ENCODE data around the gene EEF1G.
A peak's percentile ranks its signal among the peaks of the same experiment; 100 is the strongest.
"Not testable (repeated sequence)": the region's sequence is repeated elsewhere in the genome, so short reads cannot be mapped to it uniquely, and the experiment has no call there.

Gene EEF1G

GRCh38 chr11:62603072-62603408, 29.3 kb upstream of the EEF1G start:
- no peak for DNase-seq (ENCODE audit: low read depth)

DNA sequence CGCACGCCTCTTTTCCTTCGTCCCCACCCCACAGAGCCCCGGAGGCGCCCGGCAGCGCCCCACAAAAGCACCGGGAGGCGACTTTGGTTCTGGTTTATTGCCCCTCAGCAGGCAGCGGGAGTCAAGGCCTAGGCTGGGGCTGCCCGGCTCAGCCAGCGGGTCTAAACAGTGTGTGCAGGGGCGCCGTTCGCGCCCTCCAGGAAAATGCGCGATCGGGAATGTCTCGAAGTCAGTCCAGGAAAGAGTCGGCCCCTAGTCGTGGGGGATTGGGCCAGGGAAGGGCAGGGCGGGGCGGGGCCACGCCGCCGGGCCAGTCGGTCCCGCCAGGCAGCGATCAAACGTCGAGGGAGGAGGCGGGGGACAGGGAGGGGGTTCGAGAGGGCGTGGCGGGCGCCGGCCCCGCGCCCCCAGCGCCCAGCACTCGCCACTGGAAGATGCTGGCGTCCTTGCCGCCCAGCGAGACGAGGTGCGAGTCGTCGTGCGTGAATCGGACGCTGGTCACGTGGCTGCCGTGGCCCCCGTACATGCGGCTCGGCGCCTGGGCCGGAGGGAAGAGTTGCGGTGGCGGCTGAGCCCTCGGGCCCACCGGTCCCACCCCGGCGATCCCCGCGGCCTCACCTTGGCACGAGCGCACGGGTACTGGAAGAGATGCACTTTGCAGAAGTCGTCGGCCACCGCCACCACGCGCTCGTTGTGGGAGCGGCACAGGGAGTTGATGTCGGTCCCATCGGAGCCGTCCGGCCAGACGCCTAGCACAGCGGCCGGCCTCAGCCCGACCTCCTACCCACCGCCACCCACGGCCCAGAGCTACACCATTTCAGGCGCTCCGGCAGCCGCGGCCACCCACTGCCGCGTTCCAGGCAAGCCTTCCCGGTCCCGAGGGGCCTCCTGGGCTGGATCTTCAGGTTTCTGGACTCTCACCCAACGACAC, 28.7 kb upstream of the EEF1G start:
- DNase-seq (ENCODE audit: low read depth): no peak

DNA sequence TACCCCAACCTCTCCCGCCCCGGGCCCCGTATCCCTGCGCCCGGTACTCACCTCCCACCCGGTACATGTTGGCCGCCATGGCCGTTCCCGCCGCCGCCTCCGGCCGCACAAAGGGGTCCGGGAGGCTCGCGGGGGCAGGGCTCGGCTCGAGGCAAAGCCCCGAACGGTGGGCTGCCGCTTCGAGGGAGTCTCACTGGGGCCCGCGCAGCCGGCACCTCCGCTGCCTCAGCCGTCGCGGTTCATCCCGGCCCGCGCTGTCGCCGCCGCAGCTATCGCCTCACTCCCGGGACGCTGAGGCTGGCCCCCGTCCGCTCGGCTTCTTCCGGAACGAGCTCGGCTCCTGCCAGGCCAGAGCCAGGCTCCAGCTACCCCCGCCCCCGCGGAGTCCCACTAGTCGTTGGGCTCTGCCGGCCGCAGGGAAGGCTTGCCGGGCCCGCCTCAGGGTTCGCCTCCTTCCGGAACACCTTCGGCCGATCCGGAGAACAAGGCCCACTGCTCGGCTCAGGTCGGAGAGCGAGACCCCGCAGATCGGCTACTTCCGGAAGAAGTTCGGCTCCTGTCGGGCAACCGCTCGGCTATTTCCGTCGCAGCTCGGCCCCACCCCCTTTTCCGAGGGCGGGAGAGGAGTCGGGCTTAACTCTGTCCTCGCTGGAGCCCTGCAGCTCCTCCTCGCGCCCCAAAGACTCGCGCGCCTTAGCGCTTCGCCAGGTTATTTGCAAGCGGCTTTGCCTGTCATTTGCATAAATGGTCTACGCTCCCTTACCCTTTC, 27.9 kb upstream of the EEF1G start, which contains the start of gene MTA2:
Gene MTA2, minus strand, starts transcription at position 494 of the 769 bp plus-strand sequence. Its CDS starts 415 bp downstream, at position 79.
- DNase-seq (ENCODE audit: low read depth): peak; percentile 99

DNA sequence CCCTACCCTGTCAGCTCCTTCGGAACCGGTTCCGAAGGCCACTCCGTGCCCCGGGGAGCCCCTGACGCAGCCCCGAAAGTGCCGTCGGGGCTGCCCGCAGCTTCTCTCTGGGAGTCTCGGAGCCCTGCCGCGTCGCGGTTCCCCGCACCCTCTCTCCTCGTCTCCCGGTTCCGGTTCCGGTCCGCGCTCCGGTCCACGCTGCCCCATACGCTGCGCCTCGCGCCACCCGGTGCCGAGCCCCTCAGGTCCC, 27.4 kb upstream of the EEF1G start:
- DNase-seq (ENCODE audit: low read depth): peak; percentile 34

GRCh38 chr11:62600367-62601121, 26.9 kb upstream of the EEF1G start:
- DNase-seq (ENCODE audit: low read depth): no peak

DNA sequence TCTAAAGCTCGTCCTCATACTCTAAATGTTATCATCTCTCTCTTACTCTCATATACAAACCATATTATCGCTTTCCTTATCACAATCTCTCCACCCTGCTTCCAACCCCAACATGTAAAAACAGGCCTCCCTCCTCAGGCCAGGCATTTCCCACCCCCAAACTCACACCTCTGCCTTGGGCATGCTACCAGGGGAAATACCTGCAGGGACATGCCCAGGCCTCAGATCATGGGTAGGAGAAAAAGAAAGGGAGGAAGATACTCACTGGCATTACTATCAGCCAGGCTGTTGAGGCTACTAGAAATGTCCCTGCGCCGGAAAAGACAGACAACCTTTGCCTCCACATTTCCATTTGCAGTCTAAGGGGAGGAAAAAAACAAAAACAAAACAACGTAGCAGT, 26.2 kb upstream of the EEF1G start:
- DNase-seq (ENCODE audit: low read depth): no peak

DNA sequence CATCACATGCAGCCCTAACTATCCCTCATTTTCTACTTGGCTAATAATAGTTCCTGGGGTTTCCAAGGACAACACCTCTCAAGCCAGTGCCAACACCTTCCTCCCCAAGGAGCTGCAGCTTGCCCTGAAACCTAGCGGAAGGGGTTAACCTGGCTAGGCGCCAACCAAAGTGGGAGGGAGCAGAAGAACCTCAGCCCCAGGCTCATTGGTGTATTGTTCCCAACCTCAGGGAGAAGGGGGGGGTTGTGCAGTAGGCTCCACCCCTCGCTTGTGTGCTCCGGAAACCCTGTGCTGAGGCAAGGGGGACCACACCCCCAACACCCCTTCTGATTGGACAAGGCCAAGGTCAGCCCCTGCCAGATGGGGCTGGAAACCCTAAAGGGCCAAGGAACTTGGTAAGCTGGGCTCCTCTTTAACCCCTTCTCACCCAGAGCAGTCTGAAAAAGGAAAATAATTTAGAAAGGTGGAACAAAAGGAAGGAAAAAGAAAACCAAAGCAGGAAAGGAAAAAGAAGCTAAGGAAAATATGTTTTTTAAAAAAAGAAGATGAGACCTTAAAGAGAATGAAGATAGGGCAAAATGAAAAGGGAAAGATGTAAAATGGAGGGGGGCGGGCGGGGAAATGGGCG, 25.5 kb upstream of the EEF1G start:
- DNase-seq (ENCODE audit: low read depth): peak; percentile 94

DNA sequence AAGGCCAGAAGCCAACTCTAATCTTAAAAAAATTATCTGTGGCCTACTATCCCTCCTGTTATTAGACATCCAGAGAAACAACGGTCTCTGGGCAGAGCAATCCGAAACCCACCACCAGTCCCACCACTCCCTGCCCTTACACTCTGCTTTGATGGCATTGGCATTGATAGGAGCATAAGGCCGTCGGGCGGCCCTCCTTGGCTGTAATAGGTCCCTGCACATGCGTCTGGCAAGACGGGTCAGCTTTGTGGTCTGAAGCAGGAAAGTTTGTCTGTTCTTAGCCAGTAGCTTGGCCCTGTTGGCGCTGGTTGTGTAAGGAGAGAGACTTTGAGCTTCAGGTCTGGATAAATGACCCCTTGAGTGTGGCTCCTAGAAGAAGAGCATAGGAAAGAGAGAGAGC, 21.4 kb upstream of the EEF1G start:
- no peak for DNase-seq (ENCODE audit: low read depth)

DNA sequence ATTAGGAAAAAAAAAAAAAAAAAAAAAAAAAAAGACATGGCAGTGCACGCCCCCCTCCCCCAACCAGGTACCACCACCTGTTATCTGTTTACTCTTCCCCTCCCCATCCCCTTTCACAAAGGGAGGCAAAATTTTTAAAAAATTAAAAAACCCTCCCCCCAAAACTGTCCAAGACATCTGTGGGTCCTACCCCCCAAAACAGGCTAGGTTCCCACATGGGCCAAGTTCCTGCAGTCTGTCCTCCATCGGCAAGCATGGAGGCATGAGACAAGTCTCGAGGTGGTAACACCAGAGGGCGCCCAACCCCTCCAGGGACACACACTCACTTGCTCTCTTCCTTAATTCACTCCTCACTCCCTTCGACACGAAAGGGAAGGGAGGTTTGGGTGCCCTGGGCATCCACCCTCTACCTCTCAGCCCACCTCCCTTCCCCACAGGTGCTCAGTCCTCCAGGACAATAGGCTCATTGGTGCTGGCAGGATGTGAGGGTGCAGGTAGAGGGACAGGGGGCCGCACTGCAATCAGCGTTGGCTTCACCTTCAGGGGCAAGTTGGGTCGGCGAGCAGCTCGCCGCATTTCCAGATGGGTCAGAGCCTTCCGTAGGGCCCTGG, 19.8 kb upstream of the EEF1G start:
- peak; percentile 69 for DNase-seq (ENCODE audit: low read depth)

GRCh38 chr11:62592989-62593421, 19.3 kb upstream of the EEF1G start:
- no peak for DNase-seq (ENCODE audit: low read depth)

DNA sequence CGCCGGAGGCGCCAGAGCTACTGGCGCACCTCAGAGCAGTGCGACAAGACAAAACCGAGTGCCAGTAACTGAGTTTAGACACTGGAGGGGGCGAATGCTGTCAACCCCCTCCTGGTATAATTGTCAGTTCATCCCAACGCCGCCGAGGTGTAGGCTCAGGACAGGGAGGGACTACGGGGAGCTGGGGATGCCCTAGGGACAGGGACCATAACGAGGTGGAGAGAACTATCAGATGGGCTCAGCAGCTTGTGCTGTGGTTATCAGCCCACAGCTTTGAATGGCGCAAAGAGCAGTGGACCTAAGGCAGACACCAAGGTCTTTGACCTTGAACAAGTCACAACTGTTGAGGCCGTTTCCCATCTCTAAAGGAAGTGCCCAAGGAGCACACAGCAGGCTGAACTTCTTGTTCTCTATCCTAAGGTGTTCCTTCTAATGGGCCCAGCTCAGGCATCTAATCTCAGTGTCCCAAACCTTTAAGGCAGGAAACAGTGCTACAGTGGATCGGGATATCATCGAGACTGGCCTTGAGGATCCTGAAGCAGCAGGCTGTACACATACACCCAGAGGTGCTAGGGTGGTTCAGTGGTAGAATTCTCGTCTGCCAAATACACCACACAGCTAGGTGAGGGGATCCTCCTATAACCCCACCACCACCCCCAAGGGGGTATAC, 18.6 kb upstream of the EEF1G start:
- no peak for DNase-seq (ENCODE audit: low read depth)

DNA sequence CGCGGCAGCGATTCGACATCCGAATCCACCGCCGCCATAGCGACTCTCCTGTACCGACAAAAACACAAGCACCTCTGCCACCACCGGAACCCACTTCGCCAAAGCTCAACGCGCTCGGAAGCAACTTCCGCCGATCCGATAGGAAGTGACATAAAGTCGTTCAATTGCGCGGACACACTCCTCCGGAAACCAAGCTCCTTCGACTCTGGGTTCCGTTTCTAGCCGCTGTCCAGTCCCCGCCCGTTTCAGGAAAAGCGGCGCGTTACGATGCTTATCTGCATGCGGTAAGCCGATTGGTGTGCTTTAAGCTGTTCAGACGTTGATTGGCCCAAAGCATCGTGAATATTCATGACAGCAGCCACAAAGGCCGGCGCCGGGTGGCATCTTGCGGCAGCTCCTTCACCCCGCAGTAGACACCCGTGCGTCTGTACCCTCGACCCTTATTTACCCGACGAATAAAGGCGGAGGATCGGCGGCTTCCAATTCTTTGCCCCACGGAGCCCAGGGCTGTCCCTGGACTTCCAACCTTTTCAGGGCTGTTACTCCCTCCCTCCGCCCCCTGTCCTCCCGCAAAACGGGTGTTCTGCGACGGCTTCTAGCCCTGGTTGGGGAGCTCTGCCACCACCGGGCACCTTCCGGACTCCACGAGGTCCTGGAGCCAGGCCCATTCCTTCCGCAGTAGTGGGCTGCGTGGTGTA, 17.9 kb upstream of the EEF1G start, which contains the start of gene TUT1:
Gene TUT1, minus strand, starts transcription at position 76 of the 698 bp plus-strand sequence. Its CDS starts 38 bp downstream, at position 38.
- DNase-seq (ENCODE audit: low read depth): peak; percentile 92

DNA sequence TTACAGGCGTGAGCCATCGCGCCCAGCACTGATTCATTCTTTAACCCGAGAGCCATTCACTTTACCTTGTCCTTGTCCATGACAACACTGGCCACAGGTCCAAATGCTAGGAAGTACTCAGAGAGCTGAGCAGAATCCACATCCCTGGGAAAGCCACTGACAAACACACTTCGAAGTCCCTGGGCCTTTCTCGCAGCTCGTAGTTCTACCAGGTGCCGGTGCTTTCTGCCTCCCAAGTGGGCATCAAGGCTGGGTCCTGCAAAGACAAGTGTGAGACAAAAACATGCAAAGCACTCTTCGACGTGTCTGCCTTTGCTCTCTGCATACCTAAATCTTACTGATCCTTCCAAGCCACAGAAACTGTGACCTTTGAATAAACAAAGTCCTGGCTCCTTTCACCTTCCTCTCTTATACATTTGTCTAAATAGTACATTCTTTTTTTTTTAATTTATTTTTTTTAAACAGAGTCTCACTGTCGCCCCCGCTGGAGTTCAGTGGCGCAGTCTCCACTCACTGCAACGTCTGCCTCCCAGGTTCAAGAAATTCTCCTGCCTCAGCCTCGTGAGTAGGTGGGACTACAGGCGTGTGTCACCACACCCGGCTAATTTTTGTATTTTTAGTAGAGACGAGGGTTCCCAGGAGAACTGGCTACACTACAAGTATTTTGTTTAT, 15.4 kb upstream of the EEF1G start:
- DNase-seq (ENCODE audit: low read depth): no peak

- DNase-seq (ENCODE audit: low read depth): not testable (repeated sequence)
Measured at GRCh38 chr11:62585356-62585755, 11.7 kb upstream of the EEF1G start.

DNA sequence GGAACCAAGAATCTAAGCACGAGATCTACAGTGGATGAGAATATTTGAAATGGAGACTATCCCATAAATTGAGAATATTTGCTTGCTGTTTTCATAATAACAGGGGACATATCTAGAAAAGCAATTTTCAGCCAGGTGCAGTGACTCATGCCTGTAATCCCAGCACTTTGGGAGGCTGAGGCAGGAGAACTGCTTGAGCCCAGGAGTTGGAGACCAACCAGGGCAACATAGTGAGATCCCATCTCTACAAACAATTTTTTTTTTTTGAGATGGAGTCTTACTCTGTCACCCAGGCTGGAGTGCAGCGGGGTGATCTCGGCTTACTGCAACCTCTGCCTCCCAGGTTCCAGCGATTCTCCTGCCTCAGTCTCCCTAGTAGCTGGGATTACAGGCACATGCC, 8.0 kb upstream of the EEF1G start:
- not testable (repeated sequence) for DNase-seq (ENCODE audit: low read depth)

DNA sequence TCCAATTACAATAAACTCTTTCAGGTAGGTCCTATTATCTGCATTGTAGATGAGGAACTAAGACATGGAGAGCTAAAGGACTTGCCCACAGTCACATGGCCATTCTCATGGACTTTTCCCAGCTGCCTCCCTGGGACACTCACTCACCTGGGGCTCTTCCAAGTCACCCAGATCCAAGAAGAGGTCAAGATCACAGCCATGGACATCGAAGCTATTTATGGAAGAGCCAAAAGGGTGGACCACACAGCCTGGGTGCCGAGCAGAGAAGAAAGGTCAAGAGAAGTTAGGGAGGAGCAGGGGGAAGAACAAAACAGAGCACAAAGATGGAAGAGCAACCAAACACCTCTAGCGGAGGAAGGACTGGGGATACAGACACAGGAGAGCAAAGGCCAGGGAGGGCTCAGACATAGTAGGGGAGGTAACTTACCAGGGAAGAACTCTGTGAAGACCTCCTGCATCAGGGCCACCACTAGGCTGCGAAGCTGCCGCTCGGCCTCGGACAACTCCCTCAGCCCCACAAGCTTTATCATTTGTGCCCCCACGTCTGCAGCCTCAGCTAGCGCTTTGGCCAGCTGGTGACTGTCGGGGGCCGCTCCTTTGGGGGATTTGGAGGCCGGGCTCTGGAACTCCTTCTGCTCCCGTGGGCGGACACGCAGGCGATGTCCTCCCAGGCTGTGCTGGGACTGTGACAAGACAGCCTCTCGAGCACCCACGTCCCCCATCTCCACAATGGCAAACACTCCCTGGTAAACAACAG, 7.4 kb upstream of the EEF1G start:
- no peak for DNase-seq (ENCODE audit: low read depth)

DNA sequence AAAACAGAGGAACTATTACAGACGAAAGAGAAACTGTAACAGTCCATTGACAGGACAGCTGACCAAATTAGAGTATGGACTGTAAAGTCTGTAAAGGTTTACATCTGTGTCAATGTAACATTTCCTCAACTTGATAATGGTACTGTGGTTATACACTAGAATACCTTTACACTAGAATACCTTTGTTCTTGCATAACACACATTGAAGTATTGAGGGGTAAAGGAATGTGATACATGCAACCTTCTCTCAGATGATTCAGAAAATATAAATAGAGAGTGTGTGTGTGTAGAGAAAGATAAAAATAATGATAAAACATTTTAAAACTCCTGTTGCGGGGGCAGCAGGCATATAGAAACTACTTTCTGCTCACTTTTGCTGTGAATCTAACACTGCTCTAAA, 5.6 kb upstream of the EEF1G start:
- no peak for DNase-seq (ENCODE audit: low read depth)

DNA sequence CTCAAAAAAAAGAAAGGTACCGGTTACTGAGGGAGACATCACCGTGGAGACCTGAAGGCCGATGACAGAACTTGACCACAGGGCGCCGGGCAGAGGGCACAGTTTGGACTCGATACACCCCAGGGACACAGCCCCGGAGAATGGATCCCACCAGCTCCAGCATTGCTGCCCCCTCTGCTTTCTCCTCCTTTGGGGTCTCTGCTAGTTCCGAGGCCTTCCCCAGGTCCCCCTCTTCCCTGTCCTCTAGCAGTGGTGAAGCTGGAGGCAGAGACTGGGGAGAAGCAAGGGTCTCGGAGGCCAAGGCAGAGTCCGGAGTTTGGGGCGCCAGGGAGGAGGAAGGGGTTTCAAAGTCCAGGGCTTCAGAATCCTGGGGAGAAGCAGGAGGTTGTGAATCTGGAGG, 4.8 kb upstream of the EEF1G start:
- DNase-seq (ENCODE audit: low read depth): no peak

GRCh38 chr11:62577046-62577714, 3.5 kb upstream of the EEF1G start:
- no peak for DNase-seq (ENCODE audit: low read depth)
